ENCODE results near the gene SYTL3.

The SYTL3 gene

DNA sequence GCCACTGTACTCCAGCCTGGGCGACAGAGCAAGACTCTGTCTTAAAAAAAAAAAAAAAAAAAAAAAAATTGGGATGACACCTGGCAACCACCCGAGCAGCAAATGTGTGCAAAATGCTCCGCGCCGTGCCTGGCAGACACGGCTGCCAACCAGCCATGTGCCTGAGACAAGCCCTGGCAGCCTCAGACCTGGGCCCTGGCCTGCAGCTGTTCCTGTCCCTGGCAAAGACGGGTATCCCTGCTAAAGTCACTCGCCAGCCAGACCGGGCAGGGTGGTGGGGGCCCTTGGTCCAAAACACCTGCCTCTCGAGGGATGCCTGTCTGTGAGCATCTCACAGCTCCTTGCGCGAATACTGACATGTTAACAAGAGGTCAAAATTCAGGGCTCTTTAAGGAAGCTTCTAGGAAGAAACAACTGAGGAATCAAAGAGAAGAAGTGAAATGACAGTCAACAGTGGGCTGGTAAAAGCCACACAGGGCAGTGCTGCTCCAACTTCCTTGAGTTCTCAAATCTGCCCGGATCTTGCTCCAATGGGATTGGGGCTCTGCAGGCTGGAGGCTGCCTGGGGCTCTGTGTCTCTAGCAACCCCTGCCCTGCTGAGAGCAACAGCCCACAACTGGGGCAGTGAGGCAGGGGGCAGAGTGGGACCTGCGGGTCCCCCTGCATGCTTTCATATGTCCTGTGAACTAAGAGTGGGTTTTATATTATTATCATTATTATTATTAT, 53.4 kb downstream of the SYTL3 start:
- no peak for DNase-seq

GRCh38 chr6:158703837-158704822, 54.3 kb downstream of the SYTL3 start:
- DNase-seq: peak; percentile 49

DNA sequence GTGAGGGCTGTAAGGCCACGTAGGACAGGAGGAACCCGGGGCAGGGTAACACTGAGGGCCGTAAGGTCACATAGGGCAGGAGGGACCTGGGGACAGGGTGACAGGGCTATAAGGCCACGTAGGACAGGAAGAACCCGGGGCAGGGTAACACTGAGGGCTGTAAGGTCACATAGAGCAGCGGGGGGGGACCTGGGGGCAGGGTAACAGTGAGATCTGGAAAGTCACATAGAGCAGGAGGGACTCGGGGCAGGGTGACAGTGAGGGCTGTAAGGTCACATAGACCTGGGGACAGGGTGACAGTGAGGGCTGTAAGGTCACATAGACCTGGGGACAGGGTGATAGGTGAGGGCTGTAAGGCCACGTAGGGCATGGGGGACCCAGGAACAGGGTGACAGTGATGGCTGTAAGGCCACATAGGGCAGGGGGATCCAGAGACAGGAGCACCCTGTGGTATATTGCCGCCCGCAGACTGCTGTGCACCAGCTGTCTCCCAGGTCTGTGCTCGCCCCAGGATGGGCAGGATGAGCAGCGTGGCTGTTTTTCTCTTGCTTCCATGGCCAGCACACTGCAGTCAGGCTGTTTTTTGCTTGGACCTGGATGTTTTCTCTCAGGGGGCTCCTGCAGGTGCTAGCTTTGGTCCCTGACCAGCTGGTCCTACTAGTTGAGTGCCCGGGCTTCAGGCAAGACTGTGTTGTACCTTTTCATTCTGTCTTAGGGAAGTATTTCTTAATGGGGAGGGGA, 55.7 kb downstream of the SYTL3 start:
- no peak for DNase-seq

GRCh38 chr6:158706369-158706982, 56.6 kb downstream of the SYTL3 start:
- DNase-seq: peak; percentile 18

DNA sequence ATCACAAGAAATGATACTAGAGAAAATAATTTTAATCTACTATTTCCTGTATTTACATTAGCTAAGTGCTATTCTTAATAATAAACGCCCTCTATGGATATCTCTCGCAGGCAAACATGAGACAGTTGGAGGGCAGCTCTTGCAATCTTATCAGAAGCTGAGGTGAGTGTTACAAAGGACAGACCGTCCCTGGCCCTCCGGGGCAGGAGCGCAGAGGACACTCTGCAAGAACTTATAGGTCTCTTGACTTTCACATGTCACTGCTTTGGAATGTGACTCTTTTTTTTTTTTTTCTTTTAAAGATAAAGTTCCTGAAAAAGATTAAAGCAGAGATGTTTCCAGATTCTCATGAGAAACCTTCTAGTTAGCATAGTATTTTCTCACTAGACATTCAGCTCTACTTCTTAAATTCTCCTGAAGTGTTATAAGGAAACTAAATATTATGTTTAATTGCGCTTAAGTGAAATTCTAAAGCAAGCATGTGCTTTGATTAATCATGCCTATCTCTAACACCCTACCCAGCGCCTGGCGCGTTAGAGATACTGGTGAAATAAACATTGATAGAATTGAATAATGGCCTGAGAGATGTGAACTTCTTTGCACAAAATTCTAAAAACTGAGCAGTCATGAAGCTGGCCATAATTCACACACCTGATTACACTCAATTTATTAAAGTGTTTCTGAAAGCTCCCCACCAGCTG, 57.4 kb downstream of the SYTL3 start:
- peak; percentile 32 for DNase-seq

DNA sequence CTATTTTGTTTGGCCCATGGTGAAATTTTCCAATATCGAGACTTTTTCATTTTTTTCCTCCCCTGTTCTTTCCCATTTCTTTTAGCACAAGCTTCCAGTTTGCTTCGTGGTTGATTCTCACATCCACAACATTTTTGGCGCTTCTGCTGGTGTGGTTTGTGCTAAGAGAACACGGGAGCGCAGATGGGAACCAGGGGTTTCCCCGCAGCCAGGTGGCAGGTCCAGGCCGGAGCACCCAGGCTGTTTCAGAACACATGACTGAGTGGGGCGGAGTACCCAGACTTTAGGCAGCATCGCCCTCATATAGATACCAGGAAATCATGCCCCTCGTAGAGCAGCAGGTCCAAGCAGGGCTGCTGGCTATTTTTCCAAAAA, 58.0 kb downstream of the SYTL3 start:
- no peak for DNase-seq

GRCh38 chr6:158708239-158708638, 58.4 kb downstream of the SYTL3 start:
- peak; percentile 35 for DNase-seq

GRCh38 chr6:158709809-158710208, 60.0 kb downstream of the SYTL3 start:
- no peak for DNase-seq

GRCh38 chr6:158711264-158711663, 61.4 kb downstream of the SYTL3 start:
- DNase-seq: no peak

DNA sequence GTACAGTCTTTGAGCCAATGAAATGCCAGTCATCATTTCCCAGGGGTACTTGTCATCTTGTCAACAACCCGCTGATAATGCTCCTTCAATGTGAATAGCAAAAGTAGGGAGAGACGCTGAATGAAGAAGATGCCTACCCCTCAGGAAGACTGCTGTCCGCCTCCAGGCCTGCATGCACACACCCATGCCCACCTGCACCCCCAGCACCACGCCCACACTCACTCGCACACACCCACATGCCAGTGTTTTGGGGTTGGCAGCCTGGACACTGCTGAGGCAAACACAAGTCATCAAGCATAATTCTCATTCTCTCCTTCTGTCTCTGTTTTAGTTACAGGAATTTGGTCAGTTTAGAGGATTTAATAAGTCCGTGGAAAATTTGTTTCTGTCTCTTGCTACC, 63.6 kb downstream of the SYTL3 start:
- no peak for DNase-seq

DNA sequence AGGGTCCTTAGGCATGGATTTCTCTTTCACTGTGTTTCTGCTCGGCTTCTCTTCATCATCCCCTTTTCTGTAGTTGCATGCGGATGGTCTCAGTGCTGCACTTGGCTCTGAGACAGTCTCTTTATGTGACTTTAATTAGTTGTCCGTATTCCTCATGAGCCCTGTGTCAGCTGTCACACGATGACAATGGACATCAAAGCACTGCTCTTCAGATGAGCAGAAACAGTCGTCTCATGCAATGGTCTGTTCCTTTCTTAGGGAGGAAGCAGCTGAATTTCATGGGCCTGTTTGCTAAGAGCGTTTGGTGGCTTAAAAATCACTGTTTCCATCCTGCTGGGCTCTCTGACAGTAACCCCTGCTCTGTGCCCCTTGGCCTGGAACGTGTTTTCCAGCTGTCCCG, 64.9 kb downstream of the SYTL3 start:
- no peak for DNase-seq

DNA sequence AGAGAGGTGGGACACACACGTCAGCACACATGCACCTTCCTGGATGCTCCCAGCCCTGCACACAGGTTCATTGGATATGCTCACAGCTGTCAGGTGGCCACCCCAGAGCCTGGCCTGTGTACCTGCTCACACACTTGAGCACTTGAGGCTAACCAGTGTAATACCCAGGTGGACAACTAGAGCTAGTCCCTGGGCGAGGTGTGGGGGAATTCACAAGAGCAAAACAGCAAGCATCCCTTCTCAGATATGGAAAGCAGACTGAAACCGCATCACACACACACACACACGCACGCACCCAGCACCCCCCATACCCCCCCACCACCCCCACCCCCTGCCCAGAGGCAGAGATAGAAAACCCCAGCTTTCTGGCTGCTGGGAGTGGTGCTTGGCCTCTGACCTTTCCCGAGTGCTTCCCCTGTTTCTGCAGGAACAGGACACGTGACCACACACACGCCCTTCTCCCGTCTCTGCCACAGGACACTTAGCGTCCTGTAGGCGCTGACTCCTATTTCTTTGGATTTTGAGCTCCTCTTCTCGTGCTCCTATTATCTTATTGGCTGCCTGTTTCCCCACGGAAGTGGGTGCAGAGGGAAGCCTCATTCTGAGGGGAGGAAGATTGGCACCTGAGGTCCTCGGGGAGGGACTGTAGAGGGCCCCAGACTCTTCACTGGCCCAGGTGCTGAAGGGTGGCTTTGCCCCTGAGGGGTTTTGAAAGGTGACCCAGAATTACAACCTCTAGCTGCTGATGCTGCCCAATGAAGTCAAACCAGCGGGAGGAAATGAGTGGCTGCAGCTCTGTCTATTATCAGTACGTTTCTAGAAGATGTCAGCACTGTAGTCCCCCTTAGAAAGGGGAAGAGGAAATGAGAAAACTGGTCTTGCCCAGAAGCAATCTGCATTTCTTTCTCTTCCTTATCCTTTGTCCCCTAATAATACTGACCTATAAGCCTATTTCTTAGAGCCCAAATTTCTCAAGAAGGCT, 65.8 kb downstream of the SYTL3 start:
- no peak for DNase-seq

GRCh38 chr6:158717341-158718330, 67.8 kb downstream of the SYTL3 start:
- DNase-seq: no peak

GRCh38 chr6:158718461-158719046, 68.7 kb downstream of the SYTL3 start:
- no peak for DNase-seq

GRCh38 chr6:158722176-158722729, 72.4 kb downstream of the SYTL3 start:
- no peak for DNase-seq

- no peak for DNase-seq
Observed at GRCh38 chr6:158725704-158726103, 75.8 kb downstream of the SYTL3 start.

- no peak for DNase-seq
Observed at GRCh38 chr6:158729906-158730540, 80.2 kb downstream of the SYTL3 start.

- no peak for DNase-seq
Observed at GRCh38 chr6:158730541-158730907, 80.7 kb downstream of the SYTL3 start.

DNA sequence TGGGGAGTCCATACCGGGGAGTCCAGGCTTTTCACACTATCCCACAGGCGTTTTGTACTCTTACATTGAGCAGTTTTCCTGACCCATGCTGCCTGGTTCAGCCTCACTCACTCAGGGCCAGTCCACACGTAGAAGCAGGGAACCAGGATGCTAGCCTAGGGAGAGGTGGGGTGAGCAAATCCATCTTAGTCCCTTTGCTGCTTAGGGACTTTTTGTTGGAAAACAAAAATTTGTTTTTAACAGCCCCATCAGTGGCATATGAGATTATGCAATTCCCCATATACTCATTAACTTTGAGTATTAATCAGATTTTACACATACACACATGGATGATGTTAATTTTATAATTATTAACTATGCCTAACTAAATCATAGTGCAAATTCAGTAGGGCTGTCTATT, 85.2 kb downstream of the SYTL3 start:
- DNase-seq: no peak

Data from kidney glomerular epithelial cell (primary cell).